Mucosa of rectum (tissue), 2 donors: ENCODE data around the gene SEC22C.

ENCODE experiments used
- H3K27ac ChIP-seq, 2 donors: one replicate each; pipeline ENCODE4 v1.7.0; 2013; ENCODE audit warnings: inconsistent platforms in 2 of 2, low read depth in 2 of 2, low read length in 2 of 2
- H3K27me3 ChIP-seq, 2 donors: one replicate each; pipeline ENCODE4 v1.7.0; 2013; ENCODE audit warnings: low read length in 2 of 2; ENCODE audit not compliant: control insufficient read depth in 2 of 2, insufficient read depth in 2 of 2
- H3K36me3 ChIP-seq, 2 donors: one replicate each; pipeline ENCODE4 v1.7.0; 2013; ENCODE audit warnings: low read length in 2 of 2; ENCODE audit not compliant: control insufficient read depth in 2 of 2, insufficient read depth in 2 of 2
- H3K4me1 ChIP-seq, 2 donors: one replicate each; pipeline ENCODE4 v1.7.0; 2013; ENCODE audit warnings: low read length in 2 of 2, mild to moderate bottlenecking in 1 of 2; ENCODE audit not compliant: control insufficient read depth in 2 of 2, insufficient read depth in 2 of 2
- H3K4me3 ChIP-seq, 2 donors: one replicate each; pipeline ENCODE4 v1.7.0; 2013; ENCODE audit warnings: low read length in 2 of 2
- H3K9ac ChIP-seq, 2 donors: one replicate each; pipeline ENCODE4 v1.7.0; 2013; ENCODE audit warnings: low read length in 2 of 2, low read depth in 1 of 2, mild to moderate bottlenecking in 1 of 2
- H3K9me3 ChIP-seq, 2 donors: one replicate each; pipeline ENCODE4 v1.7.0; 2013; ENCODE audit warnings: low read length in 2 of 2; ENCODE audit not compliant: control insufficient read depth in 2 of 2
- donor health status: healthy.
- donor health status: Normal muscosa, but diverticular disease.

SEC22C gene

GRCh38 chr3:42556089-42556632, 25.6 kb downstream of the SEC22C start:
- no peak overlapping the region for H3K27ac ChIP-seq

GRCh38 chr3:42552830-42553229, 28.9 kb downstream of the SEC22C start:
- no peak overlapping the region for H3K27ac ChIP-seq
- no peak overlapping the region for H3K4me3 ChIP-seq
- no peaks in the 10 kb centered on the region for H3K9me3 ChIP-seq
- no peak overlapping the region for H3K9ac ChIP-seq
- H3K4me1 ChIP-seq = no peaks in the 10 kb centered on the region
- peaks cover 6 to 17% of the 10 kb centered on the region in 2 donors for H3K36me3 ChIP-seq
- no peaks in the 10 kb centered on the region for H3K27me3 ChIP-seq

More at GRCh38 chr3:42556089-42556632, 25.6 kb downstream of the SEC22C start:
- Histone ChIP-seq H3K9me3 (no peaks in the 10 kb centered on the region), H3K4me1 (no peaks in the 10 kb centered on the region), H3K9ac (no peak overlapping the region), H3K27me3 (no peaks in the 10 kb centered on the region), H3K36me3 (peaks cover 10 to 22% of the 10 kb centered on the region in 2 donors), H3K4me3 (no peak overlapping the region)

GRCh38 chr3:42550250-42550649, 31.5 kb downstream of the SEC22C start:
- Histone ChIP-seq H3K9me3 (no peaks in the 10 kb centered on the region), H3K4me1 (peaks cover 2 to 5% of the 10 kb centered on the region in 2 donors), H3K4me3 (no peak overlapping the region), H3K36me3 (peaks cover 3 to 5% of the 10 kb centered on the region in 2 donors), H3K27me3 (no peaks in the 10 kb centered on the region), H3K9ac (no peak overlapping the region), H3K27ac (no peak overlapping the region)

- Histone ChIP-seq H3K4me3 (no peak overlapping the region), H3K9ac (no peak overlapping the region), H3K36me3 (peaks cover 3 to 5% of the 10 kb centered on the region in 2 donors), H3K27me3 (no peaks in the 10 kb centered on the region), H3K9me3 (no peaks in the 10 kb centered on the region), H3K4me1 (peaks cover 11 to 16% of the 10 kb centered on the region in 2 donors), H3K27ac (no peak overlapping the region)
Measured at GRCh38 chr3:42549131-42549530, 32.6 kb downstream of the SEC22C start.

- H3K27me3 ChIP-seq = no peaks in the 10 kb centered on the region
- peaks cover 11 to 22% of the 10 kb centered on the region in 2 donors for H3K4me1 ChIP-seq
- H3K27ac ChIP-seq = no peak overlapping the region
- no peak overlapping the region for H3K9ac ChIP-seq
- no peaks in the 10 kb centered on the region for H3K9me3 ChIP-seq
- H3K4me3 ChIP-seq = no peak overlapping the region
- no peaks in the 10 kb centered on the region for H3K36me3 ChIP-seq
Measured at GRCh38 chr3:42547401-42547945, 34.3 kb downstream of the SEC22C start.

- Histone ChIP-seq H3K27me3 (no peaks in the 10 kb centered on the region), H3K27ac (no peak overlapping the region), H3K9ac (no peak overlapping the region), H3K36me3 (no peaks in the 10 kb centered on the region), H3K4me3 (no peak overlapping the region), H3K9me3 (no peaks in the 10 kb centered on the region), H3K4me1 (peaks cover 11 to 22% of the 10 kb centered on the region in 2 donors)
Measured at GRCh38 chr3:42546691-42547213, 35.0 kb downstream of the SEC22C start.

GRCh38 chr3:42545284-42545900, 36.4 kb downstream of the SEC22C start:
- Histone ChIP-seq H3K9ac (no peak overlapping the region), H3K36me3 (no peaks in the 10 kb centered on the region), H3K4me1 (peaks cover 11 to 24% of the 10 kb centered on the region in 2 donors), H3K27ac (peak overlapping the region; percentile 44 to 45), H3K27me3 (no peaks in the 10 kb centered on the region), H3K4me3 (no peak overlapping the region), H3K9me3 (no peaks in the 10 kb centered on the region)

- Histone ChIP-seq H3K36me3 (no peaks in the 10 kb centered on the region), H3K9ac (no peak overlapping the region), H3K27me3 (no peaks in the 10 kb centered on the region), H3K4me1 (peaks cover 16 to 30% of the 10 kb centered on the region in 2 donors), H3K9me3 (no peaks in the 10 kb centered on the region), H3K4me3 (peak overlapping the region in 1 of 2 donors; percentile 6), H3K27ac (peak overlapping the region; percentile 44 to 45)
Measured at GRCh38 chr3:42544492-42545283, 37.1 kb downstream of the SEC22C start.

GRCh38 chr3:42541079-42541478, 40.7 kb downstream of the SEC22C start:
- H3K4me1 ChIP-seq = peaks cover 18 to 32% of the 10 kb centered on the region in 2 donors
- no peak overlapping the region for H3K9ac ChIP-seq
- H3K27me3 ChIP-seq = no peaks in the 10 kb centered on the region
- H3K27ac ChIP-seq = no peak overlapping the region
- H3K9me3 ChIP-seq = no peaks in the 10 kb centered on the region
- H3K4me3 ChIP-seq = no peak overlapping the region
- no peaks in the 10 kb centered on the region for H3K36me3 ChIP-seq
